ENCODE results near the gene CAMK1D.
A peak's percentile ranks its signal among the peaks of the same experiment; 100 is the strongest.
"Not testable (repeated sequence)": the region's sequence is repeated elsewhere in the genome, so short reads cannot be mapped to it uniquely, and the experiment has no call there.

Gene CAMK1D

GRCh38 chr10:12538491-12538995 lies 189.2 kb downstream of the CAMK1D start:
- TF ChIP-seq Cebpa-rat (IDR thresholded peaks at IDR 0.05): no peak
- no peaks in the 10 kb centered on the region for H3K27me3 ChIP-seq
- H3K4me3 ChIP-seq: no peak overlapping the region
- H3K36me3 ChIP-seq: no peaks in the 10 kb centered on the region; a peak in 1 of 22 replicates
- peaks cover 0 to 29% (median 0%) of the 10 kb centered on the region in 11 experiments; a peak in 6 of 22 replicates for H4K20me1 ChIP-seq
- no peak overlapping the region for H3K4me2 ChIP-seq
- H3K27ac ChIP-seq: no peak overlapping the region
- peaks cover 5 to 22% (median 12%) of the 10 kb centered on the region in 11 experiments; a peak in 18 of 22 replicates for H3K9me3 ChIP-seq (replicated peaks in 1 of 11)
- no peak overlapping the region for H3K9ac ChIP-seq
- peaks cover 8 to 29% (median 20%) of the 10 kb centered on the region in 10 experiments; a peak in 18 of 20 replicates for H3K4me1 ChIP-seq

GRCh38 chr10:12539350-12540164 lies 190.2 kb downstream of the CAMK1D start:
- Histone ChIP-seq H3K4me1 (peaks cover 7 to 28% (median 19%) of the 10 kb centered on the region in 10 experiments; a peak in 18 of 20 replicates), H3K9me3 (replicated peaks in 1 of 11) (peaks cover under 1 to 22% (median 15%) of the 10 kb centered on the region in 11 experiments; a peak in 17 of 22 replicates), H3K36me3 (no peaks in the 10 kb centered on the region; a peak in 1 of 22 replicates), H3K27ac (no peak overlapping the region), H3K4me2 (no peak overlapping the region), H3K4me3 (no peak overlapping the region), H3K9ac (no peak overlapping the region), H3K27me3 (no peaks in the 10 kb centered on the region), H4K20me1 (peaks cover 0 to 29% (median 0%) of the 10 kb centered on the region in 11 experiments; a peak in 6 of 22 replicates)
- no peak for TF ChIP-seq Cebpa-rat (IDR thresholded peaks at IDR 0.05)

- Histone ChIP-seq H3K36me3 (no peaks in the 10 kb centered on the region; a peak in 1 of 22 replicates), H3K27me3 (no peaks in the 10 kb centered on the region), H3K9ac (no peak overlapping the region), H3K27ac (no peak overlapping the region), H3K9me3 (replicated peaks in 1 of 11) (peaks cover 8 to 29% (median 15%) of the 10 kb centered on the region in 11 experiments; a peak in 18 of 22 replicates), H3K4me2 (no peak overlapping the region), H3K4me1 (peaks cover 0 to 20% (median 11%) of the 10 kb centered on the region in 10 experiments; a peak in 16 of 20 replicates), H4K20me1 (peaks cover 0 to 29% (median 0%) of the 10 kb centered on the region in 11 experiments; a peak in 6 of 22 replicates), H3K4me3 (no peak overlapping the region)
- no peak for TF ChIP-seq Cebpa-rat (IDR thresholded peaks at IDR 0.05)
Measured at GRCh38 chr10:12540341-12540781, 191.0 kb downstream of the CAMK1D start.

- no peak overlapping the region for H3K4me3 ChIP-seq
- H3K9me3 ChIP-seq (replicated peaks in 1 of 11): peaks cover 15 to 38% (median 25%) of the 10 kb centered on the region in 11 experiments
- H3K4me2 ChIP-seq: peak overlapping the region in 10 of 11 experiments; percentile 7 to 34 (median 24); a peak in 14 of 22 replicates
- peaks cover 0 to 26% (median 0%) of the 10 kb centered on the region in 11 experiments; a peak in 5 of 22 replicates for H4K20me1 ChIP-seq
- no peaks in the 10 kb centered on the region for H3K27me3 ChIP-seq
- H3K9ac ChIP-seq: no peak overlapping the region
- H3K27ac ChIP-seq: no peak overlapping the region
- no peak for TF ChIP-seq Cebpa-rat (IDR thresholded peaks at IDR 0.05)
- peaks cover 0 to 16% (median 10%) of the 10 kb centered on the region in 10 experiments; a peak in 15 of 20 replicates for H3K4me1 ChIP-seq
- H3K36me3 ChIP-seq: no peaks in the 10 kb centered on the region; a peak in 1 of 22 replicates
Measured at GRCh38 chr10:12541446-12542067, 192.2 kb downstream of the CAMK1D start.

GRCh38 chr10:12542133-12542670 lies 192.9 kb downstream of the CAMK1D start:
- Histone ChIP-seq H3K27me3 (no peaks in the 10 kb centered on the region), H3K27ac (no peak overlapping the region)

GRCh38 chr10:12543589-12543988 lies 194.2 kb downstream of the CAMK1D start:
- Histone ChIP-seq H4K20me1 (peaks cover 0 to 16% (median 0%) of the 10 kb centered on the region in 11 experiments; a peak in 4 of 22 replicates), H3K9ac (no peak overlapping the region), H3K4me1 (peaks cover 0 to 18% (median 11%) of the 10 kb centered on the region in 10 experiments; a peak in 16 of 20 replicates), H3K36me3 (no peaks in the 10 kb centered on the region; a peak in 1 of 22 replicates), H3K4me3 (no peak overlapping the region), H3K27ac (no peak overlapping the region), H3K4me2 (no peak overlapping the region), H3K9me3 (replicated peaks in 1 of 11) (peaks cover 15 to 38% (median 25%) of the 10 kb centered on the region in 11 experiments), H3K27me3 (no peaks in the 10 kb centered on the region)
- TF ChIP-seq Cebpa-rat (IDR thresholded peaks at IDR 0.05): no peak

More at GRCh38 chr10:12542133-12542670, 192.9 kb downstream of the CAMK1D start:
- Histone ChIP-seq H3K4me3 (no peak overlapping the region), H4K20me1 (peaks cover 0 to 26% (median 0%) of the 10 kb centered on the region in 11 experiments; a peak in 5 of 22 replicates), H3K9me3 (replicated peaks in 1 of 11) (peaks cover 15 to 38% (median 25%) of the 10 kb centered on the region in 11 experiments), H3K9ac (no peak overlapping the region), H3K4me2 (peak overlapping the region in 9 of 11 experiments; percentile 15 to 34 (median 26); a peak in 11 of 22 replicates), H3K4me1 (peaks cover 0 to 16% (median 11%) of the 10 kb centered on the region in 10 experiments; a peak in 16 of 20 replicates), H3K36me3 (no peaks in the 10 kb centered on the region; a peak in 1 of 22 replicates)
- TF ChIP-seq Cebpa-rat (IDR thresholded peaks at IDR 0.05): no peak

- H3K4me2 ChIP-seq, H3K27ac ChIP-seq, H4K20me1 ChIP-seq, H3K4me3 ChIP-seq, H3K9ac ChIP-seq, H3K27me3 ChIP-seq: not testable (repeated sequence)
- Histone ChIP-seq H3K9me3 (replicated peaks in 1 of 11) (peaks cover 23 to 61% (median 48%) of the 10 kb centered on the region in 11 experiments), H3K36me3 (peaks cover 0 to 14% (median 0%) of the 10 kb centered on the region in 11 experiments; a peak in 3 of 22 replicates), H3K4me1 (peaks cover 0 to 15% (median 9%) of the 10 kb centered on the region in 10 experiments; a peak in 16 of 20 replicates)
Measured at GRCh38 chr10:12546160-12546802, 196.9 kb downstream of the CAMK1D start.

- Histone ChIP-seq H4K20me1 (peaks cover 0 to 7% (median 0%) of the 10 kb centered on the region in 11 experiments; a peak in 4 of 22 replicates), H3K27me3 (no peaks in the 10 kb centered on the region), H3K4me3 (no peak overlapping the region), H3K27ac (no peak overlapping the region), H3K4me1 (peaks cover 0 to 4% (median 0%) of the 10 kb centered on the region in 10 experiments; a peak in 3 of 20 replicates), H3K36me3 (peaks cover 0 to 14% (median 0%) of the 10 kb centered on the region in 11 experiments; a peak in 3 of 22 replicates), H3K4me2 (no peak overlapping the region; a peak in 1 of 22 replicates), H3K9me3 (replicated peaks in 1 of 11) (peaks cover 23 to 57% (median 48%) of the 10 kb centered on the region in 11 experiments), H3K9ac (no peak overlapping the region)
- no peak for TF ChIP-seq Cebpa-rat (IDR thresholded peaks at IDR 0.05)
Measured at GRCh38 chr10:12547301-12547771, 198.0 kb downstream of the CAMK1D start.
